A673 (cell line): Measurements from ENCODE around the gene EDA2R. TPM values are rescaled to one million over a fixed set of nuclear protein-coding genes. Genes with fewer than 3 reads are reported as not detected.

Experiments used
- Bru-seq: library from RNA; stranded (reverse); fragments of 400-500 nt; gene quantifications from one replicate; lab custom pipeline; 2021; lab: Mats Ljungman, UMichigan
- BruChase-seq, 2 experiments: library from RNA; stranded (reverse); fragments of 400-500 nt; gene quantifications; one replicate each; lab custom pipeline; 2021; lab: Mats Ljungman, UMichigan
- BruUV-seq: library from RNA; stranded (reverse); fragments of 400-500 nt; replicated peaks from 2 replicates; lab custom pipeline; 2021; lab: Mats Ljungman, UMichigan
- CTCF ChIA-PET: fragments of 300-600 bp; sonication (Branson Sonifier 250); formaldehyde crosslinking; loops from one replicate; lab custom pipeline; 2022; ENCODE audit warnings: antibody characterized with exemption; lab: Charles Lee
- POLR2A ChIA-PET: fragments of 300-600 bp; sonication (Branson Sonifier 250); formaldehyde crosslinking; loops from one replicate; lab custom pipeline; 2022; ENCODE audit warnings: antibody characterized with exemption; ENCODE audit not compliant: low non-redundant PET; lab: Charles Lee
- DNase-seq: peaks from one replicate; pipeline ENCODE4 v3.0.0-alpha.2; 2015; ENCODE audit warnings: low spot score
- H3K27ac ChIP-seq: fragments of 200-600 bp; sonication (generic); 2 replicates; pipeline ENCODE4 v1.5.1; 2016; ENCODE audit warnings: mixed run types, low read depth, mild to moderate bottlenecking, mixed read lengths, antibody characterized with exemption, low read length; ENCODE audit not compliant: poor library complexity, severe bottlenecking
- H3K27me3 ChIP-seq: fragments of 200-600 bp; sonication (generic); replicated peaks from 2 replicates; pipeline ENCODE4 v1.6.1; 2017; ENCODE audit warnings: mixed run types, low read depth, mild to moderate bottlenecking, mixed read lengths, antibody characterized with exemption, low read length; ENCODE audit not compliant: insufficient read depth, poor library complexity
- H3K36me3 ChIP-seq: fragments of 200-600 bp; sonication (generic); 2 replicates; pipeline ENCODE4 v1.6.1; 2016; ENCODE audit warnings: mixed run types, mild to moderate bottlenecking, mixed read lengths, antibody characterized with exemption, low read length; ENCODE audit not compliant: insufficient read depth, poor library complexity, severe bottlenecking
- H3K4me1 ChIP-seq: fragments of 200-600 bp; sonication (generic); 2 replicates; pipeline ENCODE4 v1.6.1; 2017; ENCODE audit warnings: mixed run types, mild to moderate bottlenecking, mixed read lengths, antibody characterized with exemption, low read length; ENCODE audit not compliant: insufficient read depth, poor library complexity, severe bottlenecking
- H3K4me3 ChIP-seq: fragments of 200-600 bp; sonication (generic); 2 replicates; pipeline ENCODE4 v1.5.1; 2016; ENCODE audit warnings: low read depth, mixed run types, mild to moderate bottlenecking, mixed read lengths, low read length; ENCODE audit not compliant: poor library complexity, severe bottlenecking
- H3K9me3 ChIP-seq: fragments of 200-600 bp; sonication (generic); 2 replicates; pipeline ENCODE4 v1.6.1; 2016; ENCODE audit warnings: mixed run types, low read depth, mild to moderate bottlenecking, mixed read lengths, antibody characterized with exemption, low read length; ENCODE audit not compliant: poor library complexity, severe bottlenecking
- CTCF ChIP-seq: fragments of 300-800, 200-600 bp; sonication (generic); conservative IDR thresholded peaks from 2 replicates; pipeline ENCODE4 v1.5.1; 2017; ENCODE audit warnings: low read depth, mild to moderate bottlenecking, antibody characterized with exemption, low read length, moderate library complexity, mixed read lengths
- EZH2 ChIP-seq: fragments of 200-600 bp; sonication (generic); IDR thresholded peaks from 2 replicates; pipeline ENCODE4 v1.6.1; 2017; ENCODE audit warnings: borderline replicate concordance, low read depth, mild to moderate bottlenecking, mixed read lengths, antibody characterized with exemption, low read length; ENCODE audit not compliant: poor library complexity, severe bottlenecking
- intact Hi-C: fragments of 100-400 bp; cut with micrococcal nuclease; formaldehyde crosslinking; loops from one replicate; pipeline ENCODE4 v1.10.0; 2022; ENCODE audit not compliant: unreplicated experiment
- long read RNA-seq: library from polyadenylated mRNA; stranded (forward); transcript quantifications from one replicate; pipeline ENCODE4 v2.0.0, GENCODE V29; 2022
- total RNA-seq: library from RNA; stranded (reverse); gene quantifications from 2 replicates; pipeline ENCODE4 v1.2.3, GENCODE V29; 2021

The EDA2R gene
- total RNA-seq, result 0.09 TPM in 1 of 2 replicates, not detected in the other
- percentile 14 among the genes with signal in this experiment for Bru-seq, nascent RNA
- percentile 11 among the genes with signal in this experiment for BruChase-seq, experiment 1, labeled RNA remaining after a 2-hour chase
- BruChase-seq, experiment 2, labeled RNA remaining after a 6-hour chase, result percentile 8 among the genes with signal in this experiment
- long read RNA-seq, result 0 reads

GRCh38 chrX:66638591-66639500, at the start of gene EDA2R:
EDA2R (minus strand) TSS chrX:66639078; CDS start chrX:66616020, 23,058 bp downstream.
- DNase-seq, result no peak
- H3K4me3 ChIP-seq, result no peak within 1 kb of the TSS
- BruUV-seq, result no TSS peak
- no peaks in the 10 kb centered on the region for H3K36me3 ChIP-seq
- peaks cover 4% of the 10 kb centered on the region for H3K9me3 ChIP-seq
- ChIA-PET POLR2A (no interaction called here), CTCF (no interaction called here)
- no peaks in the 10 kb centered on the region for H3K27me3 ChIP-seq
- TF ChIP-seq EZH2 (no peak), CTCF (no peak)
- H3K4me1 ChIP-seq, result no peaks in the 10 kb centered on the region
- H3K27ac ChIP-seq, result no peak within 1 kb of the TSS
- intact Hi-C loops, result no loop called here

GRCh38 chrX:66684196-66684595, 45.3 kb upstream of the EDA2R start:
- TF ChIP-seq EZH2, result no peak
- no peak for TF ChIP-seq CTCF
- no TSS peak for BruUV-seq
- POLR2A ChIA-PET, result interaction anchor here (0.6 kb wide), 1 partner anchor 560 kb away, joined by 4 read pairs; no protein-coding TSS in a partner anchor
- H3K9me3 ChIP-seq, result no peaks in the 10 kb centered on the region
- CTCF ChIA-PET, result no interaction called here
- DNase-seq, result no peak
- H3K27ac ChIP-seq, result no peak overlapping the region
- intact Hi-C loops, result no loop called here
- no peaks in the 10 kb centered on the region for H3K4me1 ChIP-seq
- no peaks in the 10 kb centered on the region for H3K36me3 ChIP-seq
- no peak overlapping the region for H3K4me3 ChIP-seq
- no peaks in the 10 kb centered on the region for H3K27me3 ChIP-seq

DNA sequence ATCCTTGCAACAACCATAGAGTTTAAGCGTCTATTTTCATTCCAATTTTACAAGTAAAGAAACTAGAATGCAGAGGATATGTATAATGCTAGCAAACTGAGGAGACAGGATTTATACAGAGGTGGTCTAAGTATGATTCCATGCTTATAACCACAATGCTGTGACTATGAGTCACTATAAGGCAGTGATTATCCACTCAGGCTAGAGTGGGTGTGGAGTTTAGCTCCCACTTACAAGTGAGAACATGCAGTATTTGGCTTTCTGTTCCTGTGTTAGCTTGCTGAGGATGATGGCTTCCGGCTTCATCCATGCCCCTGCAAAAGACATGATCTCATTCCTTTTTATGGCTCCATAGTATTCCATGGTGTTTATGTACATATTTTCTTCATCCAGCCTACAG, 41.6 kb upstream of the EDA2R start:
- Histone ChIP-seq H3K27ac (no peak overlapping the region), H3K4me3 (no peak overlapping the region), H3K36me3 (no peaks in the 10 kb centered on the region), H3K4me1 (no peaks in the 10 kb centered on the region), H3K9me3 (no peaks in the 10 kb centered on the region), H3K27me3 (no peaks in the 10 kb centered on the region)
- ChIA-PET POLR2A (no interaction called here), CTCF (no interaction called here)
- intact Hi-C loops, result no loop called here
- TF ChIP-seq EZH2 (no peak), CTCF (no peak)
- no peak for DNase-seq
- no TSS peak for BruUV-seq
